ENCODE data around the gene NCF4. TPM values are rescaled to one million over a fixed set of nuclear protein-coding genes. Genes with fewer than 3 reads are reported as not detected.

Gene NCF4
- polyA plus RNA-seq, 3 donors, result 206 to 249 (median 209) TPM

DNA sequence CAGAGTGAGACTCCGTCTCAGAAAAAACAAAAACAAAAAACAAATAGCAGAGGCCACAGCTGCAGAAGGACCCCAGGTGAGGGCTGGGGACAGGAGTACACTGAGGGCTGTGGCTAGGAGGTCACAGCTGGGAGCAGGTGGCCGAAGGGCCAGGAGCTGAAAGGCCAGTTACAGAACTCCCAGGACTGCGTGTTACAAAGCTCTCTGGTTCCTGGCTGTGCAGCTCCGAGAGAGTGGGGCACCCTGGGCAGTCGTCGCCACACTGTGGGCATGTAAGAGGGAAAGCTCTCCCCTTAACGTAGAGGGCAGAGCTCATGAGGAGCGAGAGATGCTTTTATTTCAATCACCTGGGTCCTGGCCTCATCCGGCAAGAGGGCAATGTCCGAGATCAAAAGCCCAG is 10.1 kb upstream of the NCF4 start:
- Histone ChIP-seq H3K27me3 (ENCODE audit: control insufficient read depth in 2 of 2, insufficient read depth in 2 of 2, low read length in 2 of 2) (peaks cover 0 to 36% of the 10 kb centered on the region in 2 donors), H3K27ac (ENCODE audit: low read depth in 1 of 2, low read length in 2 of 2) (no peak overlapping the region), H3K79me2 (ENCODE audit: insufficient read depth, low read length) (no peaks in the 10 kb centered on the region), H3K9ac (ENCODE audit: insufficient read depth, low read length, poor library complexity, severe bottlenecking) (no peak overlapping the region), H3K4me3 (replicated peaks in 1 of 3; ENCODE audit: low read depth in 2 of 3, low read length in 3 of 3) (no peak overlapping the region), H3K9me3 (replicated peaks in 1 of 2; ENCODE audit: control insufficient read depth in 1 of 2, insufficient read depth in 1 of 2, low read length in 2 of 2) (peaks cover 0 to 3% of the 10 kb centered on the region in 2 donors), H3K4me1 (ENCODE audit: control insufficient read depth in 1 of 2, insufficient read depth in 2 of 2, low read length in 2 of 2) (peaks cover 12 to 15% of the 10 kb centered on the region in 2 donors), H3K36me3 (replicated peaks in 1 of 2; ENCODE audit: control insufficient read depth in 1 of 2, insufficient read depth in 2 of 2, low read length in 2 of 2) (no peaks in the 10 kb centered on the region), H2AFZ (ENCODE audit: insufficient read depth, low read depth, low read length, poor library complexity, severe bottlenecking) (no peak overlapping the region), H3K4me2 (replicated peaks; ENCODE audit: extremely low read depth, low read length, poor library complexity, severe bottlenecking) (no peak overlapping the region), H4K20me1 (ENCODE audit: insufficient read depth, low read length) (no peaks in the 10 kb centered on the region)
- Mint-ChIP-seq H3K27ac (no peak overlapping the region), H3K27me3 (ENCODE audit: low read depth in 3 of 3) (peaks cover 27 to 43% (median 31%) of the 10 kb centered on the region in 3 donors), H3K9me3 (peaks cover 0 to 10% (median 7%) of the 10 kb centered on the region in 7 donors), H3K4me3 (no peak overlapping the region), H3K36me3 (no peaks in the 10 kb centered on the region), H3K4me1 (peaks cover 11% of the 10 kb centered on the region)
- DNase-seq, result no peak
- 99% methylated on average over 9 of the region's 10 CpGs for WGBS (ENCODE audit: insufficient coverage)
- intact Hi-C loops (cut with micrococcal nuclease), result loop anchor here in 1 of 2 donors (10.0 kb wide), 1 partner anchor 306 kb away; no protein-coding TSS in a partner anchor
- TF ChIP-seq, protein P1, sequence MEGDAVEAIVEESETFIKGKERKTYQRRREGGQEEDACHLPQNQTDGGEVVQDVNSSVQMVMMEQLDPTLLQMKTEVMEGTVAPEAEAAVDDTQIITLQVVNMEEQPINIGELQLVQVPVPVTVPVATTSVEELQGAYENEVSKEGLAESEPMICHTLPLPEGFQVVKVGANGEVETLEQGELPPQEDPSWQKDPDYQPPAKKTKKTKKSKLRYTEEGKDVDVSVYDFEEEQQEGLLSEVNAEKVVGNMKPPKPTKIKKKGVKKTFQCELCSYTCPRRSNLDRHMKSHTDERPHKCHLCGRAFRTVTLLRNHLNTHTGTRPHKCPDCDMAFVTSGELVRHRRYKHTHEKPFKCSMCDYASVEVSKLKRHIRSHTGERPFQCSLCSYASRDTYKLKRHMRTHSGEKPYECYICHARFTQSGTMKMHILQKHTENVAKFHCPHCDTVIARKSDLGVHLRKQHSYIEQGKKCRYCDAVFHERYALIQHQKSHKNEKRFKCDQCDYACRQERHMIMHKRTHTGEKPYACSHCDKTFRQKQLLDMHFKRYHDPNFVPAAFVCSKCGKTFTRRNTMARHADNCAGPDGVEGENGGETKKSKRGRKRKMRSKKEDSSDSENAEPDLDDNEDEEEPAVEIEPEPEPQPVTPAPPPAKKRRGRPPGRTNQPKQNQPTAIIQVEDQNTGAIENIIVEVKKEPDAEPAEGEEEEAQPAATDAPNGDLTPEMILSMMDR (IDR thresholded peaks at IDR 0.05), result no peak

DNA sequence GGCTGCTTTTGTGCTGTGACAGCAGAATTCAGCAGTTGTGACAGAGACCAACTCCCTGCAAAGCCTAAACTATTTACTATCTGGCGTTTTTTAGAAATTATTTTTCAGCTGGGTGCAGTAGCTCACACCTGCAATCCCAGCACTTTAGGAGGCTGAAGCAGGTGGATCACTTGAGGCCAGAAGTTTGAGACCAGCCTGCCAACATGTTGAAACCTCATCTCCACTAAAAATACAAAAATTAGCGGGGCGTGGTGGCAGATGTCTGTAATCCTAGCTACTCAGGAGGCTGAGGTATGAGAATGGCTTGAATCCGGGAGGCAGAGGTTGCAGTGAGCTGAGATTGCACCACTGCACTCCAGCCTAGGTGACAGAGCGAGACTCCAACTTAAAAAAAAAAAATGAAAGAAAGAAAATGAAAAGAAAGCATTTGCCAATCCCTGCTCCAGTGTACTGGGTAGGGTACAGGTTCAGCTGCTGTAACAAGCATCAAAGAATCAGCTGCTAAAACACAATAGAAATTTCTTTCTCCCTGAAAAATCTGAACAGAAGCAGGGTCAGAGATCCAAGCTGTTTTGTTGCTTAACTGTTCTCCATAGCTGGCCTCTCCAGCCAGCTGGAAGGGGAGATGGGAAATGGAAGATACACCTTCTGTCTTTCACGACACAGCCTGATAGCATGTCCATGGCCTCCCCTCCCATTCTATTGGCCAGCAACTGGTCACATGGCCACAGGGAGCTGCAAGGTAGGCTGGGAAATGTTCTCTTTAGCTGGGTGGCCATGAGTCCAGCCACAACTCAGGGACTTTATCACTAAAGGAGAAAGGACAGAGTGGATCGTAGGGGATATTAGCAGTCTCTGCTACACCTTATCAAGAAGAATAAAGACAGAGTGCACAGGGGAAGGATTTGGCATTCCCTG is 8.5 kb upstream of the NCF4 start:
- no CpG with 5 or more reads among the region's 7 CpGs for WGBS (ENCODE audit: insufficient coverage)
- TF ChIP-seq, protein P1 (IDR thresholded peaks at IDR 0.05), result no peak
- H3K27me3 ChIP-seq (ENCODE audit: control insufficient read depth in 2 of 2, insufficient read depth in 2 of 2, low read length in 2 of 2), result peaks cover 0 to 24% of the 10 kb centered on the region in 2 donors
- peaks cover 18 to 32% (median 21%) of the 10 kb centered on the region in 3 donors for H3K27me3 Mint-ChIP-seq (ENCODE audit: low read depth in 3 of 3)
- H3K4me3 ChIP-seq (replicated peaks in 1 of 3; ENCODE audit: low read depth in 2 of 3, low read length in 3 of 3), result no peak overlapping the region
- peaks cover 20% of the 10 kb centered on the region for H3K4me1 Mint-ChIP-seq
- no peaks in the 10 kb centered on the region for H4K20me1 ChIP-seq (ENCODE audit: insufficient read depth, low read length)
- no peak overlapping the region for H3K27ac ChIP-seq (ENCODE audit: low read depth in 1 of 2, low read length in 2 of 2)
- peaks cover 25 to 29% of the 10 kb centered on the region in 2 donors for H3K4me1 ChIP-seq (ENCODE audit: control insufficient read depth in 1 of 2, insufficient read depth in 2 of 2, low read length in 2 of 2)
- no peaks in the 10 kb centered on the region for H3K79me2 ChIP-seq (ENCODE audit: insufficient read depth, low read length)
- H3K9me3 ChIP-seq (replicated peaks in 1 of 2; ENCODE audit: control insufficient read depth in 1 of 2, insufficient read depth in 1 of 2, low read length in 2 of 2), result peaks cover 0 to 3% of the 10 kb centered on the region in 2 donors
- no peak overlapping the region for H3K4me3 Mint-ChIP-seq
- peaks cover 0 to 10% (median 7%) of the 10 kb centered on the region in 7 donors for H3K9me3 Mint-ChIP-seq
- no peaks in the 10 kb centered on the region for H3K36me3 ChIP-seq (replicated peaks in 1 of 2; ENCODE audit: control insufficient read depth in 1 of 2, insufficient read depth in 2 of 2, low read length in 2 of 2)
- intact Hi-C loops (cut with micrococcal nuclease), result loop anchor here in 1 of 2 donors (10.0 kb wide), 1 partner anchor 308 kb away; no protein-coding TSS in a partner anchor
- no peak for DNase-seq
- H3K36me3 Mint-ChIP-seq, result no peaks in the 10 kb centered on the region
- no peak overlapping the region for H3K9ac ChIP-seq (ENCODE audit: insufficient read depth, low read length, poor library complexity, severe bottlenecking)
- peak overlapping the region in 2 of 7 donors; percentile 12 to 77 for H3K27ac Mint-ChIP-seq
- no peak overlapping the region for H3K4me2 ChIP-seq (replicated peaks; ENCODE audit: extremely low read depth, low read length, poor library complexity, severe bottlenecking)
- no peak overlapping the region for H2AFZ ChIP-seq (ENCODE audit: insufficient read depth, low read depth, low read length, poor library complexity, severe bottlenecking)

Data from CD14-positive monocyte (primary cell).